ENCODE data around the gene CEP250. TPM values are rescaled to one million over a fixed set of nuclear protein-coding genes. Genes with fewer than 3 reads are reported as not detected.
"Not testable (repeated sequence)": the region's sequence is repeated elsewhere in the genome, so short reads cannot be mapped to it uniquely, and the experiment has no call there.

Gene CEP250
- polyA plus RNA-seq, 1 donor (not counting 4 experiments of a cell fraction or from before 2014, with no cell fraction given), result 8.1 TPM

DNA sequence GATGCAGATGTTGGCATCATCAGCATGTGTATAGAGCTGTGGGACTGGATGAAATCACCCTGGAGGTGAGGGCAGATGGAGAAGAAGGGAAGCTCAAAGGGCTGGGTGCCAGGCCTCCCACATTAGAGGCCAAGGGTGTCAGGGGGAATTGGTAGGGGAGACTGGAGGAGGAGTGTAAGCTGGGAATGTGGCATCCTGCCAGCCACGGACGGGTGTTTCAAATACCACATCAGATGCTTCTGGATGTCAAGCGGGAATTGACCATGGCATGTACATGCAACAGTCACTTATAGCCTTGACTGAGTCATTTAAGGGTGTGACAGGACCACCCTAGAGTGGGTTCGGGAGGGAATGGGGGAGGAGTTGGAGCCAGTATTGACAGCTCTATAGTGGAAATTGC, 96.1 kb downstream of the CEP250 start:
- DNase-seq (ENCODE audit: low read depth, low spot score) (no peak), FAIRE-seq (no peak)
- no peak overlapping the region for H3K4me3 ChIP-seq (ENCODE audit: control insufficient read depth in 2 of 3, extremely low read depth in 1 of 3, insufficient read depth in 2 of 3, low read depth in 1 of 3, low read length in 3 of 3)
- H3K4me2 ChIP-seq (ENCODE audit: control insufficient read depth, extremely low read depth, insufficient read depth, low read depth, low read length), result no peak overlapping the region
- no peak overlapping the region for H3K9ac ChIP-seq (ENCODE audit: control insufficient read depth, extremely low read depth, insufficient read depth, low read length)
- no peaks in the 10 kb centered on the region for H3K9me1 ChIP-seq (ENCODE audit: control insufficient read depth, extremely low read depth, insufficient read depth, low read length)
- no peak overlapping the region for H2AFZ ChIP-seq (ENCODE audit: control insufficient read depth, low read length)
- no peaks in the 10 kb centered on the region for H3K79me2 ChIP-seq (ENCODE audit: control insufficient read depth, insufficient read depth, low read length)
- dilution Hi-C loops (cut with MboI; ENCODE audit: extremely low pct_ligation_motif_present, low sequenced_read_pairs), result no loop called here
- no peaks in the 10 kb centered on the region for H3K27me3 ChIP-seq (ENCODE audit: control insufficient read depth, extremely low read depth, insufficient read depth, low read length)
- no peak overlapping the region for H3K27ac ChIP-seq (ENCODE audit: control insufficient read depth, insufficient read depth, low read length)
- H3K9me3 ChIP-seq (ENCODE audit: control insufficient read depth, low read depth, low read length), result no peaks in the 10 kb centered on the region
- H3K4me1 ChIP-seq (ENCODE audit: control insufficient read depth, extremely low read depth, insufficient read depth, low read length), result no peaks in the 10 kb centered on the region
- TF ChIP-seq, protein P1, sequence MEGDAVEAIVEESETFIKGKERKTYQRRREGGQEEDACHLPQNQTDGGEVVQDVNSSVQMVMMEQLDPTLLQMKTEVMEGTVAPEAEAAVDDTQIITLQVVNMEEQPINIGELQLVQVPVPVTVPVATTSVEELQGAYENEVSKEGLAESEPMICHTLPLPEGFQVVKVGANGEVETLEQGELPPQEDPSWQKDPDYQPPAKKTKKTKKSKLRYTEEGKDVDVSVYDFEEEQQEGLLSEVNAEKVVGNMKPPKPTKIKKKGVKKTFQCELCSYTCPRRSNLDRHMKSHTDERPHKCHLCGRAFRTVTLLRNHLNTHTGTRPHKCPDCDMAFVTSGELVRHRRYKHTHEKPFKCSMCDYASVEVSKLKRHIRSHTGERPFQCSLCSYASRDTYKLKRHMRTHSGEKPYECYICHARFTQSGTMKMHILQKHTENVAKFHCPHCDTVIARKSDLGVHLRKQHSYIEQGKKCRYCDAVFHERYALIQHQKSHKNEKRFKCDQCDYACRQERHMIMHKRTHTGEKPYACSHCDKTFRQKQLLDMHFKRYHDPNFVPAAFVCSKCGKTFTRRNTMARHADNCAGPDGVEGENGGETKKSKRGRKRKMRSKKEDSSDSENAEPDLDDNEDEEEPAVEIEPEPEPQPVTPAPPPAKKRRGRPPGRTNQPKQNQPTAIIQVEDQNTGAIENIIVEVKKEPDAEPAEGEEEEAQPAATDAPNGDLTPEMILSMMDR (optimal IDR thresholded peaks at IDR 0.05 in 1 of 3, IDR thresholded peaks at IDR 0.05 in 1 of 3, conservative IDR thresholded peaks at IDR 0.05 in 1 of 3; ENCODE audit: extremely low read depth in 1 of 3, insufficient read depth in 2 of 3, low read length in 3 of 3), result no peak
- TF ChIP-seq EZH2 (IDR thresholded peaks at IDR 0.05; ENCODE audit: low read length), result no peak
- H3K36me3 ChIP-seq (ENCODE audit: control insufficient read depth in 2 of 2, extremely low read depth in 1 of 2, insufficient read depth in 2 of 2, low read length in 2 of 2), result peaks cover 39 to 51% of the 10 kb centered on the region in 2 experiments
- H4K20me1 ChIP-seq (ENCODE audit: control insufficient read depth, extremely low read depth, insufficient read depth, low read length), result peaks cover 3% of the 10 kb centered on the region

DNA sequence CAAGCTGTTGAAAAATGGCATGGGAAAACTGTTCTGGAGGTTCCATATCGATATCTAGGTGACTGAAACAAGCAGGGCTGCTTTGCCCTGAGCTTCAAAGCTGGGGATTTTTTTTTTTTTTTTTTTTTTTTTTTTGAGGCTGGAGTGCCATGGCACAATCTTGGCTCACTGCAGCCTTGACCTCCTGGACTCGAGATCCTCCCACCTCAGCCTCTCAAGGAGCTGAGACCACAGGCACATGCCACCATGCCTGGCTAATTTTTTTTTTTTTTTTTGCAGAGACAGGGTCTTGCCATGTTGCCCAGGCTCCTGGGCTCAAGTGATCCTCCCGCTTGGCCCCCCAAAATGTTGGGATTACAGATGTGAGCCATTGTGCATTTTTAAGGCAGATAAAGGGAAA, 97.5 kb downstream of the CEP250 start:
- H4K20me1 ChIP-seq (ENCODE audit: control insufficient read depth, extremely low read depth, insufficient read depth, low read length), result peaks cover 3% of the 10 kb centered on the region
- DNase-seq (ENCODE audit: low read depth, low spot score), result no peak
- no peaks in the 10 kb centered on the region for H3K9me3 ChIP-seq (ENCODE audit: control insufficient read depth, low read depth, low read length)
- no peaks in the 10 kb centered on the region for H3K9me1 ChIP-seq (ENCODE audit: control insufficient read depth, extremely low read depth, insufficient read depth, low read length)
- peaks cover 37 to 48% of the 10 kb centered on the region in 2 experiments for H3K36me3 ChIP-seq (ENCODE audit: control insufficient read depth in 2 of 2, extremely low read depth in 1 of 2, insufficient read depth in 2 of 2, low read length in 2 of 2)
- no peaks in the 10 kb centered on the region for H3K79me2 ChIP-seq (ENCODE audit: control insufficient read depth, insufficient read depth, low read length)
- FAIRE-seq, result no peak
- no peak overlapping the region for H3K27ac ChIP-seq (ENCODE audit: control insufficient read depth, insufficient read depth, low read length)
- no peak overlapping the region for H3K4me3 ChIP-seq (ENCODE audit: control insufficient read depth in 2 of 3, extremely low read depth in 1 of 3, insufficient read depth in 2 of 3, low read depth in 1 of 3, low read length in 3 of 3)
- no peaks in the 10 kb centered on the region for H3K27me3 ChIP-seq (ENCODE audit: control insufficient read depth, extremely low read depth, insufficient read depth, low read length)
- no peak overlapping the region for H3K4me2 ChIP-seq (ENCODE audit: control insufficient read depth, extremely low read depth, insufficient read depth, low read depth, low read length)
- dilution Hi-C loops (cut with MboI; ENCODE audit: extremely low pct_ligation_motif_present, low sequenced_read_pairs), result no loop called here
- no peak overlapping the region for H2AFZ ChIP-seq (ENCODE audit: control insufficient read depth, low read length)
- no peak for TF ChIP-seq EZH2 (IDR thresholded peaks at IDR 0.05; ENCODE audit: low read length)
- TF ChIP-seq, protein P1 (optimal IDR thresholded peaks at IDR 0.05 in 1 of 3, IDR thresholded peaks at IDR 0.05 in 1 of 3, conservative IDR thresholded peaks at IDR 0.05 in 1 of 3; ENCODE audit: extremely low read depth in 1 of 3, insufficient read depth in 2 of 3, low read length in 3 of 3), result no peak
- H3K9ac ChIP-seq (ENCODE audit: control insufficient read depth, extremely low read depth, insufficient read depth, low read length), result no peak overlapping the region
- H3K4me1 ChIP-seq (ENCODE audit: control insufficient read depth, extremely low read depth, insufficient read depth, low read length), result no peaks in the 10 kb centered on the region

DNA sequence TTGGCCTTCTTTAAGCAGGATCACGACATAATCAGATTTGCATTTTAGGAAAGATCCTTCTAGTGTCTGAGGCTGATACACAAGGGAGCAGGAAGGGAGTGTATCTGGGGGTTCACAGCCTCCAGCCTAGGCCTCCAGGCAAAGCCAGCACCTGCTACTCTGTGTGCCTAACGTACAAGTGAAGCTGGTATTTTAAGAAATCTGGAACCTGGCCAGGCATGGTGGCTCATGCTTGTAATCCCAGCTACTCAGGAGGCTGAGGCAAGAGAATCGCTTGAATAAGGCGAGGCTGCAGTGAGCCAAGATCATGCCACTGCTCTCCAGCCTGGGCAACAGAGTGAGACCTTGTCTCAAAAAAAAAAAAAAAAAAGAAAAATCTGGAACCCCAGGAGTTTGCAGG, 100.1 kb downstream of the CEP250 start:
- dilution Hi-C loops (cut with MboI; ENCODE audit: extremely low pct_ligation_motif_present, low sequenced_read_pairs); H3K9me1 ChIP-seq (ENCODE audit: control insufficient read depth, extremely low read depth, insufficient read depth, low read length); H3K4me1 ChIP-seq (ENCODE audit: control insufficient read depth, extremely low read depth, insufficient read depth, low read length); H3K4me2 ChIP-seq (ENCODE audit: control insufficient read depth, extremely low read depth, insufficient read depth, low read depth, low read length); FAIRE-seq; DNase-seq (ENCODE audit: low read depth, low spot score); H3K79me2 ChIP-seq (ENCODE audit: control insufficient read depth, insufficient read depth, low read length); H3K9me3 ChIP-seq (ENCODE audit: control insufficient read depth, low read depth, low read length); H4K20me1 ChIP-seq (ENCODE audit: control insufficient read depth, extremely low read depth, insufficient read depth, low read length); H3K27me3 ChIP-seq (ENCODE audit: control insufficient read depth, extremely low read depth, insufficient read depth, low read length); H3K9ac ChIP-seq (ENCODE audit: control insufficient read depth, extremely low read depth, insufficient read depth, low read length); H3K27ac ChIP-seq (ENCODE audit: control insufficient read depth, insufficient read depth, low read length); H2AFZ ChIP-seq (ENCODE audit: control insufficient read depth, low read length); H3K4me3 ChIP-seq (ENCODE audit: control insufficient read depth in 2 of 3, extremely low read depth in 1 of 3, insufficient read depth in 2 of 3, low read depth in 1 of 3, low read length in 3 of 3): not testable (repeated sequence)
- H3K36me3 ChIP-seq (ENCODE audit: control insufficient read depth in 2 of 2, extremely low read depth in 1 of 2, insufficient read depth in 2 of 2, low read length in 2 of 2), result peaks cover 30 to 39% of the 10 kb centered on the region in 2 experiments
